Breast epithelium (tissue), 4 donors: ENCODE measurements around the gene C5. TPM values are rescaled to one million over a fixed set of nuclear protein-coding genes. Genes with fewer than 3 reads are reported as not detected.

Source experiments
- DNase-seq, 2 donors: peaks; one replicate each; pipeline ENCODE4 v3.0.0-alpha.2; 2019; ENCODE audit warnings: low spot score in 2 of 2
- H3K27ac ChIP-seq, 2 donors: fragments of 200-600 bp; sonication (generic) in 1 of 2; one replicate each; pipeline ENCODE4 v1.5.1; 2016 to 2019; ENCODE audit warnings: mild to moderate bottlenecking in 1 of 2
- H3K27me3 ChIP-seq, 2 donors: fragments of 200-600 bp; sonication (generic) in 1 of 2; one replicate each; pipeline versions ENCODE4 v1.5.1 to v1.6.0; 2017 to 2019; ENCODE audit warnings: control low read depth in 1 of 2, mild to moderate bottlenecking in 1 of 2
- H3K36me3 ChIP-seq: fragments of 200-600 bp; one replicate; pipeline ENCODE4 v1.5.1; 2019
- H3K4me1 ChIP-seq, 2 donors: fragments of 200-600 bp; sonication (generic); one replicate each; pipeline ENCODE4 v1.5.1; 2016 to 2019; ENCODE audit warnings: control low read depth in 1 of 2
- H3K4me3 ChIP-seq, 3 donors: fragments of 200-600 bp; sonication (generic); 1 replicate in 2 of 3; 2 replicates in 1 of 3; pipeline ENCODE4 v1.5.1; 2016 to 2019; ENCODE audit warnings: mild to moderate bottlenecking in 3 of 3, moderate library complexity in 2 of 3
- H3K9me3 ChIP-seq, 2 donors: fragments of 200-600 bp; sonication (generic) in 1 of 2; one replicate each; pipeline ENCODE4 v1.5.1; 2016 to 2019; ENCODE audit warnings: control low read depth in 1 of 2
- POLR2A ChIP-seq: fragments of 450-650 bp; IDR thresholded peaks from one replicate; pipeline ENCODE4 v1.6.1; 2016; ENCODE audit warnings: antibody characterized with exemption, mild to moderate bottlenecking, moderate library complexity
- POLR2AphosphoS5 ChIP-seq, 3 donors: sonication (generic); formaldehyde crosslinking; IDR thresholded peaks; one replicate each; pipeline ENCODE4 v1.6.1; 2017; ENCODE audit warnings: antibody characterized with exemption in 3 of 3
- intact Hi-C: fragments of 100-400 bp; cut with DNase I; formaldehyde crosslinking; loops from one replicate; pipeline ENCODE4 v1.15.1; 2023; ENCODE audit warnings: low total_unique reads
- total RNA-seq, 3 donors: library from RNA; depleted of rRNA; stranded (reverse); fragments of >200 nt; gene quantifications; one replicate each; pipeline ENCODE4 v1.1.0, GENCODE V29; 2016
- TF ChIP-seq, protein P1 (sequence below), 3 donors: fragments of 450-650 bp; IDR thresholded peaks; one replicate each; pipeline ENCODE4 v1.5.1; 2016 to 2017; ENCODE audit warnings: antibody characterized with exemption in 3 of 3, mild to moderate bottlenecking in 3 of 3, moderate library complexity in 3 of 3

C5 gene
- total RNA-seq, 3 donors from 2014 or later = 5.9 to 22.7 (median 13.2) TPM

DNA sequence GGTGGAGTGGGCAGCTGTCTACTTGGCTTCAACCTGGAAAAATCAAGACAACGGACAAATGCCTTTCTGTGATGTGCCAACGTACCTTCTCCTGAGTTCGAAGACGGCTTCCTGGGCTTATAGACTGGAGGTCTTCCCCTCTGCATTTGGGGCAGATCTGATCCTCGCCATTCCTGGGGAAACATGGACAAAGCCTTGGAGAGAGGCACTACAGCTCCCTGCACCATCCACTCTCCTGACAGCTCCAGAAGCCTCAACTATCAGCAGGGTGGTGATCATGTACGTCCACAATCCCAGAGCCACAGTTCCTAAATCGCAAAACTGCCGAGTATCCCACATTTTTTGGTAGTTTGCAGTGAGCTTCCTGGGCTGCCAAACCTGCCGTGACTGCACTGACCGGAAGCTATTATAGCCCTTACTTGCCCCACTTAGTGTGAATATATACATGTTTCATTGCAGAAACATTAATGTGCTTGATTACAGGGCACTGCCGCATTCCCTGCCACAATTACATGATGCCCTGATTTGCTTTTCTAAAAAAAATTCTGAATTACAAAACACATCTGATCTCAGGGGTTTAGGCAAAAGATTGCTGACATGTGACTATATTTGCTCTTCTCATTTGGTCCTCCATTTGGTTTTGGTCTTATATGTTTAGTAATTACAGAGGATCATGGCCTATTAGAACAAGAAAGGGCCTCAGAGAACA is 126.3 kb downstream of the C5 start:
- no peaks in the 10 kb centered on the region for H3K9me3 ChIP-seq
- H3K4me3 ChIP-seq = no peak overlapping the region
- no peaks in the 10 kb centered on the region for H3K36me3 ChIP-seq
- DNase-seq = no peak
- no peaks in the 10 kb centered on the region for H3K27me3 ChIP-seq
- intact Hi-C loops = no loop called here
- TF ChIP-seq POLR2A = no peak
- TF ChIP-seq, protein P1, sequence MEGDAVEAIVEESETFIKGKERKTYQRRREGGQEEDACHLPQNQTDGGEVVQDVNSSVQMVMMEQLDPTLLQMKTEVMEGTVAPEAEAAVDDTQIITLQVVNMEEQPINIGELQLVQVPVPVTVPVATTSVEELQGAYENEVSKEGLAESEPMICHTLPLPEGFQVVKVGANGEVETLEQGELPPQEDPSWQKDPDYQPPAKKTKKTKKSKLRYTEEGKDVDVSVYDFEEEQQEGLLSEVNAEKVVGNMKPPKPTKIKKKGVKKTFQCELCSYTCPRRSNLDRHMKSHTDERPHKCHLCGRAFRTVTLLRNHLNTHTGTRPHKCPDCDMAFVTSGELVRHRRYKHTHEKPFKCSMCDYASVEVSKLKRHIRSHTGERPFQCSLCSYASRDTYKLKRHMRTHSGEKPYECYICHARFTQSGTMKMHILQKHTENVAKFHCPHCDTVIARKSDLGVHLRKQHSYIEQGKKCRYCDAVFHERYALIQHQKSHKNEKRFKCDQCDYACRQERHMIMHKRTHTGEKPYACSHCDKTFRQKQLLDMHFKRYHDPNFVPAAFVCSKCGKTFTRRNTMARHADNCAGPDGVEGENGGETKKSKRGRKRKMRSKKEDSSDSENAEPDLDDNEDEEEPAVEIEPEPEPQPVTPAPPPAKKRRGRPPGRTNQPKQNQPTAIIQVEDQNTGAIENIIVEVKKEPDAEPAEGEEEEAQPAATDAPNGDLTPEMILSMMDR (IDR thresholded peaks at IDR 0.05) = no peak
- H3K4me1 ChIP-seq = peaks cover 0 to 2% of the 10 kb centered on the region in 2 donors
- peak overlapping the region; percentile 33 to 39 for H3K27ac ChIP-seq

DNA sequence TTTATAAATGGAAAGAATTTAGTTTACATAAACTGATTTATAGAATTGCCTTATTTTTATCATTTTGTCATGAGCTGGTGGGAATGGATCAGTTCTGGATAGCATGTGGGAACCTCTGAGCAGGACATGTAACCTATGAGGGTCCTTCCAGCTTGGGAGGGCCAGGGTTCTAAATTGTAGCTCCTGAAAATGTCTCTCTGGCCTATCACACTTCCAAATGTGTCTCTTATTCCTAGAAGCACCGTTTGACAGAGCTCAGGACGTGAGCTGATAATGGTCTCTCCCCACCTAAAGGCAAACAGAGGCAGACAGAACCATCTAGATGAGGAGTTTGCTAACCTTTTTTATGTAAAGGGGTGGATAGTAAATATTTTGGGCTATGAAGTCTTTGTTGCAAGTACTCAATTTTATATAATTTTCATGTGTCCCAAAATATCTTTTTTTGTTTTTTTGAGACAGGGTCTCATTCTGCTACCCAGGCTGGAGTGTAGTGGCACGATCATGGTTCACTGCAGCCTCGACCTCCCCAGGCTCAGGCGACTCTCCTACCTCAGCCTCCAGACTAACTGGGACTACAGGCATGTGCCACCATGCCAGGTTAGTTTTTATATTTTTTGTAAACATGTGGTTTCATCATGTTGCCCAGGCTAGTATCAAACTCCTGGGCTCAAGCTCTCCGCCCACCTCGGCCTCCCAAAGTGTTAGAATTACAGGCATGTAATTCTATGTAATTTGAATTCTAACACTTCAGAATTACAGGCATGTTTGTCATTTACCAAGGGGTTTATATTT is 127.5 kb downstream of the C5 start:
- Histone ChIP-seq H3K4me1 (peaks cover 0 to 3% of the 10 kb centered on the region in 2 donors), H3K9me3 (no peaks in the 10 kb centered on the region), H3K36me3 (no peaks in the 10 kb centered on the region), H3K27me3 (no peaks in the 10 kb centered on the region), H3K27ac (no peak overlapping the region), H3K4me3 (no peak overlapping the region)
- DNase-seq = no peak
- TF ChIP-seq POLR2A (no peak), POLR2AphosphoS5 (IDR thresholded peaks at IDR 0.05) (no peak)
- TF ChIP-seq, protein P1 (IDR thresholded peaks at IDR 0.05) = no peak
- intact Hi-C loops = no loop called here

DNA sequence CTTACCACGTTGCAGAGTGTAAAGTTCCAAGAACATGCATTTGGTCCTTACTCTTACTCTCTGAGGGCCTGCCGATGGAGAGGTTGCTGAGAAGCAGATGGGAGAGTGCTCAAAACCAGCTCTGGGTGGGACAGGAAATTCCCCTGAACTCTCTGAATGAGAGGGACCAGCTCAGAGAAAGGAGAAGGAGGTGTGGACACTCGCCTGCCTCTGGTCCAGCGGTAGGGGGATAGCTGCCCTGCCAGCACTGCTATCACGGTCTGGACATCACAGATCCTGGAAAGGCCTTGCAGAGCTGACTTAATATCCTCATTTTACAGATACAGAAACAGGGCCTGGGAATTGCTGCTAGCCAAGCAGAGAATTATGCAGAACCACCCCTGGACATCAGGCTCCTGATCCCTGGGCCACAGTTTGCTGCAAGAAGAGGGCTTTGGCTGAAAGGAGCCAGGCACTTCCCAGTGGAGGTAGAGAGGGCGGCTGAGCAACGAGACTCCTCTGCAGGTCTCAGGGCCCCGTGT is 128.4 kb downstream of the C5 start:
- H3K9me3 ChIP-seq = no peaks in the 10 kb centered on the region
- no peak overlapping the region for H3K4me3 ChIP-seq
- no peak overlapping the region for H3K27ac ChIP-seq
- no peaks in the 10 kb centered on the region for H3K36me3 ChIP-seq
- intact Hi-C loops = no loop called here
- no peak for DNase-seq
- H3K27me3 ChIP-seq = no peaks in the 10 kb centered on the region
- H3K4me1 ChIP-seq = peaks cover 0 to 3% of the 10 kb centered on the region in 2 donors
- TF ChIP-seq POLR2AphosphoS5 (IDR thresholded peaks at IDR 0.05) (no peak), POLR2A (no peak)
- TF ChIP-seq, protein P1 (IDR thresholded peaks at IDR 0.05) = no peak

DNA sequence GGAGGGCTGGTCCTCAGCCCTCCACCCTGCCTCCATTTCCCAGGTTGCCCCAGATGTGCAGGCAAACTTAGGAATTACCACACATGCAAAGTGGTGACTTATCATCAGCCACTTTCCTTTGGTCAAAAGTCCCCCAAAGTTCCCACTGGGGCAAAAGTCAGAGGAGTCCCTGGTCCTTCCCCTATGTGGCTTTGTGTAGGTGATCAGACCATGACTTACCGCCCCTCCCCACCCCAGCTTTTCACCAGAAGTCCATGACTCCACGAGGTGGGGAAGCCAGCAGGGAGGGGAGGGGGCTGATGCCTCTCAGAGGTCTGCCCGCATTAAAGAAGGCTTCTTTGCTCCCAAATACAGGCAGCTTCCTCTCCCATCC is 129.3 kb downstream of the C5 start:
- TF ChIP-seq, protein P1 (IDR thresholded peaks at IDR 0.05) = no peak
- no peak for TF ChIP-seq POLR2A
- TF ChIP-seq POLR2AphosphoS5 (IDR thresholded peaks at IDR 0.05) = no peak
- H3K9me3 ChIP-seq = no peaks in the 10 kb centered on the region

More for the DNA sequence above, 129.3 kb downstream of the C5 start:
- peak overlapping the region; percentile 75 to 87 for H3K27ac ChIP-seq
- intact Hi-C loops = no loop called here
- H3K4me3 ChIP-seq = no peak overlapping the region
- H3K36me3 ChIP-seq = no peaks in the 10 kb centered on the region
- H3K27me3 ChIP-seq = no peaks in the 10 kb centered on the region
- H3K4me1 ChIP-seq = peaks cover 0 to 3% of the 10 kb centered on the region in 2 donors
- DNase-seq = no peak
